GM18909 (cell line): ENCODE data around the gene NDFIP2.

Experiments
- ATAC-seq: cut with Tn5 transposase; IDR thresholded peaks from one replicate; pipeline ENCODE4 v1.9.1; 2021; ENCODE audit warnings: mild to moderate bottlenecking; ENCODE audit not compliant: unreplicated experiment, poor library complexity

NDFIP2 gene, protein sequence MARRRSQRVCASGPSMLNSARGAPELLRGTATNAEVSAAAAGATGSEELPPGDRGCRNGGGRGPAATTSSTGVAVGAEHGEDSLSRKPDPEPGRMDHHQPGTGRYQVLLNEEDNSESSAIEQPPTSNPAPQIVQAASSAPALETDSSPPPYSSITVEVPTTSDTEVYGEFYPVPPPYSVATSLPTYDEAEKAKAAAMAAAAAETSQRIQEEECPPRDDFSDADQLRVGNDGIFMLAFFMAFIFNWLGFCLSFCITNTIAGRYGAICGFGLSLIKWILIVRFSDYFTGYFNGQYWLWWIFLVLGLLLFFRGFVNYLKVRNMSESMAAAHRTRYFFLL

DNA sequence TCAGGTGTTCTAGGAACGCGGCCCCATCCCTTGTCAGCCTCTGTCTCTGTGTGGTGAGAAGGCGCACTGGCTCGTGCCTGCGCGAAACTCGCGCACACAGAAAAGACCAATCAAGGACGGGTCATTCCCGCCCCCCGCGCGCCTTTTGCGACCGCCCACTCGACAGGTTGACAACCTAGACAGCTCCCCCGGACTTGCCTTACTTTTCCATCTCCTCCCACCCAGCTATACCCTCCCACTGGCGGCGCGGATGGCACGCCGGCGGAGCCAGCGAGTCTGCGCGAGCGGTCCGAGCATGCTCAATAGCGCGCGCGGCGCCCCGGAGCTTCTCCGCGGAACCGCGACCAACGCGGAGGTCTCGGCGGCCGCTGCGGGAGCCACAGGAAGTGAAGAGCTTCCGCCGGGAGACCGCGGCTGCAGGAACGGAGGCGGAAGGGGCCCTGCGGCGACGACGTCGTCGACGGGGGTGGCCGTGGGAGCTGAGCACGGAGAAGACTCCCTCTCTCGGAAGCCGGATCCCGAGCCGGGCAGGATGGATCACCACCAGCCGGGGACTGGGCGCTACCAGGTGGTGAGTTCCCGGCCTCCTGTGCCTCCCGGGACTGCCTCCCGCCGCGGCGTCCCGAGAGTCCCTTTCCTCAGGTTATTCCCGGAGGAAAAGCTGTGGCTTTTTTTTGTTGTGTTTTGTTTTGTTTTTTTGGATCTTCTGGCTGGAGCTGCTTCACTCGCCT, at the start of gene NDFIP2:
NDFIP2 (plus strand) TSS at position 202 of the 731 bp plus-strand sequence; CDS start at position 251, 49 bp downstream.
- ATAC-seq = peak; percentile 89

- no peak for ATAC-seq
Measured at GRCh38 chr13:79432086-79432485, 48.9 kb upstream of the NDFIP2 start.

- no peak for ATAC-seq
Measured at GRCh38 chr13:79432992-79433391, 48.0 kb upstream of the NDFIP2 start.

DNA sequence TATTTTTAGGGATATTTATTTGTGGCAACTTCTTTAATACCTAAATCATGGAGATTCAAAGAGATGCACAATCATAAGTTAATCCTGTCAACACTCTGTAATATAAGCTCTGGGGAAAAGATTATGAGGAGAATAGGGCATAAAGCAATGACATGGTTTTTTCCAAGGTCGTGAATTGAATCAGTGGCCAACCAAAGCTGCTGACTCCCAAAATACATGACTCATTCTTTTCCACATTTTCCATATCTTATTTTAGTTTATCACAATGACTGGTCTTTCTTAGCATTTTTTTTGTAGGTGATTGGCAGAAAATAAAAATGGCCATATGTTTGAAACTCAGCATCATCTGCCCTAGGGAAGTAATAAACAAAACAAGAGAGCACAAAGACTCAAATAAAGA, 46.4 kb upstream of the NDFIP2 start:
- no peak for ATAC-seq

GRCh38 chr13:79435561-79435990, 45.4 kb upstream of the NDFIP2 start:
- ATAC-seq = no peak

DNA sequence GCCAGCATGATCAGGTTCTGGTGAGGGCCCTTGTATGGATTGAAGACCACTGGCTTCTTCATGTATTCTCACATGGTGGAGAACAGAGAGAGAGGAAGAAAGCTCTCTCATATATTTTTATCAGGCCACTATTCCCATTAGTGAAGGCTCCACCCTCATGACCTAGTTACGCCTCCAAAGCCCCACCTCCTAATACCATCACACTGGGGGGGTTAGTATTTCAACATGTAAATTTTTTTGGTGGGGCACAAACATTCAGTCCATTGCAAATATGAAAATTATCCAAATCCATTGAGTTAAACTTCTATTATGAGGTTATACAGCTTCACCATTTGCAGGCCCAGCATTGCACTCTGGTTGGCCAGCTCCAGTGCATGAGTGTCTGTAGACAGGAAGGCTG, 41.7 kb upstream of the NDFIP2 start:
- no peak for ATAC-seq

DNA sequence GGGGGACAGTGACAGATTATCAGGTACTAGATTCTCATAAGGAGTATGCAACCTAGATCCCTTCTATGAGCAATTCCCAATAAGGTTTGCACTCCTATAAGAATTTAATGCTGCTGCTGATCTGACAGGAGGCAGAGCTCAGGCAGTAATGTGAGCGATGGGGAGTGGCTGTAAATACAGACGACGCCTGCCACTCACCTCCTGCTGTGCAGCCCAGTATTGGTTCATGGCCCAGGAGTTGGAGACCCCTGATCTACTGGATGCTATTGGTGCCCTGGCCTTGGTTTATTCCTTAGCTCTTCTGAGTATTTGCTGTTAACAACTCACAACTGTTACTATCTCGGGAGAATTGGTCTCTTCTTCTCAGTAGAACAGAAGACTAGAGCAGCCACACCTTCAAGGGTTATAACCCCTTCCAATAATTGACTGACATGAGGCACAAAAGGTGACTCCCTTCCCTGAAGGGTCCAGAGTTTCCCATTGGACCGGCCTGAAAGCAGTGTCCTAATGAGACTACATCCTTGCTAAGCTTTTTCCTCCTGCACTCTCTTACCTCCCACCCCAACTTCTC, 39.9 kb upstream of the NDFIP2 start:
- ATAC-seq = no peak

DNA sequence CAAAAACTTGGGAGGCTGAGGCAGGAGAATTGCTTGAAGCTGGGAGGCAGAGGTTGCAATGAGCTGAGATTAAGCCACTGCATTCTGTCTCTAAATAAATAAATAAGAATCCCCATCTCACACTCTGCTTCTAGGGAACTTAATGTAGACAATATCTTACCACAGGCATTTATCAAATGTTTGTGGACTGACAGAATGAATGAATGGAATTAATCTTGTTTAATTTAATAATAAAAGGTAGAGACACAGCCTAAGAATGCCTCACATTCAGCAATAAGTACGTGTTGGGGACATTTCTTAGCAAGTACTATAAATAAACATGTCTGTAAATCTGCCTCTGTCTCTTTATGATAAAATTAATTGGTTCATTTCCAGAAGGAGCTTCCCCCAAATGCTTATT, 38.7 kb upstream of the NDFIP2 start:
- no peak for ATAC-seq

DNA sequence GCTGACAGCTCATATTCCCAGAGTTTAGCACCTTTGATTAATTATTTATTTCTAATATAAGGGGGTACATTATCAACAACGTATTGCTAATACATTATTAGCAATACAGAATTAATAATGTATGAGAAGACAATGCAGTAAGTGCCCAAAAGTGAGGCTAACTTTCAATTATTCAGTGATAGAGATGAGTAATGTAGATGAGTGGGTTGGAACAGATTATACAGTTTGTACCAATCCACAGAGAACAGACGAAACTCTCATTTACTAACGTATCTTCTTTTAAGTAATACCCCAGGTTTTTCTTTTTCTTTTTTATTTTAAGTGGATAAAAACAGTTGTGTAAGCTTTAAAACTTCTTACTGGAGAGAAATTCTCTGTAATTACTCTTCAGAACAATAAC, 38.2 kb upstream of the NDFIP2 start:
- ATAC-seq = no peak

GRCh38 chr13:79445968-79446645, 34.8 kb upstream of the NDFIP2 start:
- ATAC-seq = no peak

DNA sequence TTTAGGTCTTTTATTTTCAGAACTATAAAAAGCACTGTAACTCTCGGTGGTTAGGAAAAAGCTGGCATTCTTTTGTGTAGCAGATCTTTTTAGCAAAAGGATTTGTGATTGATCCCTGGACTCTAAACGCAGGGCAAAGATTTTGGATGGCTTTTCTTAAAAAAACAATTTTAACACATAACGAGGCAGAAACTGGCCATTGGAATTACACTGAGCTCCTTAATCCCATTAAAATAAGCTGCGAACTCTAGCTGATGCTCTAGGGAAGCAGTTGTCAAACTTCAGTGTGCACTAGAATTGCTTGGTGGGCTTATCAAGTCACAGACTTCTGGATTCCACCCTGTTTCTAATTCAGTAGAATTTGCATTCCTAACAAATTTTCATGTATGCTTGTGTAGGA, 33.8 kb upstream of the NDFIP2 start:
- no peak for ATAC-seq

DNA sequence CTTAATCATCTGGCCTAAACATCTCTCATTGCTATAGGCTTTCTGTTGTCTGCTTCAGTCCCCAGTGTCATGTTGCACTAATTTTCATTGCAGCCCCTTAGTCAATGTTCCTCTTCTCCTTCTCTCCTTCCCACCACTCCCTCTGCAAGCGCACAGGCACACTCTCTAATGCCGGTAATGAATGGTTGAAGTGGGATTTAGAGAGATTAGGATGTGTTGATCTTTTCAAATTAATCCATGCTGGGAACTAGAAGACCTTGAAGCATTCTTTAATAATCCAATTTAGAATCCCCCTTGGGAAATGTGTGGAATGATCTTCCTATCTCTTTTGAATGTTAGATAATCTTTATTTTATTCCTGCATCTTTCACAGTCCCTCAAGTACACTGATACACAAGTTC, 33.2 kb upstream of the NDFIP2 start:
- no peak for ATAC-seq

- ATAC-seq = peak; percentile 41
Measured at GRCh38 chr13:79448413-79448812, 32.5 kb upstream of the NDFIP2 start.

GRCh38 chr13:79450110-79450509, 30.8 kb upstream of the NDFIP2 start:
- no peak for ATAC-seq

GRCh38 chr13:79451500-79451962, 29.4 kb upstream of the NDFIP2 start:
- ATAC-seq = peak; percentile 99

- ATAC-seq = no peak
Measured at GRCh38 chr13:79452239-79452913, 28.6 kb upstream of the NDFIP2 start.

DNA sequence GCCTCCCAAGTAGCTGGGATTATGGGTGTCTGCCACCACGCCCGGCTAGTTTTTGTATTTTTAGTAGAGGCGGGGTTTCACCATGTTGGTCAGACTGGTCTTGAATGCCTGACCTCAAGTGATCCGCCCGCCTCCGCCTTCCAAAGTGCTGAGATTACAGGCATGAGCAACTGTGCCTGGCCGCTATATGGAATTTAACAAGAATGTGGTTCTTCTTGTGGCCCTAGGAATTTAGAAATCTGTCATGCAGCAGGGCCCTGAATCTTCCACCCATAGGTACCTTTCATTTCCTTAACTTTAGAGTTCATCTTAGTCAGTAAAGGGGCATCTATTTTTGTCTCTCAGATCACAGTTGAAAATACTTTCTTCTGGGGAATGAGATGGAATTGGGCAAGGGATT, 25.6 kb upstream of the NDFIP2 start:
- ATAC-seq = no peak

DNA sequence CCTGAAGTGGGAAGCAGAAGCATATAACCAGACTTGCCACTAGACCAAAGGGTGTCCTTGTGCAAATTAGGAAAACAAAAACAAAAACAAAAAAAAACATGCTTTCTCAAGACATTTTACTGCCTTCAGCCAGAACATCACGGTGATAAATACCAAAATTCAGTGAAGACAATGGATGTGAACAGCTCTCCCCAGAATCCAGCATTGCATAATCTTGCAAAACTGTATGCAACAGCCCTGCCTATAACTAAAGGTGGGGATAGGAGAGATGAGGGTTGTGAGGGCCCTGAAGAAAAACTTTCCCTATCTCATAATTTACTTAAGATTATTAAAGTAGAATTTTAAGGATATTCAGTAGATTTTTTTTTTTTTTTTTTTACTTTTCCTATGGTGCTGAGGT, 24.9 kb upstream of the NDFIP2 start:
- ATAC-seq = no peak

DNA sequence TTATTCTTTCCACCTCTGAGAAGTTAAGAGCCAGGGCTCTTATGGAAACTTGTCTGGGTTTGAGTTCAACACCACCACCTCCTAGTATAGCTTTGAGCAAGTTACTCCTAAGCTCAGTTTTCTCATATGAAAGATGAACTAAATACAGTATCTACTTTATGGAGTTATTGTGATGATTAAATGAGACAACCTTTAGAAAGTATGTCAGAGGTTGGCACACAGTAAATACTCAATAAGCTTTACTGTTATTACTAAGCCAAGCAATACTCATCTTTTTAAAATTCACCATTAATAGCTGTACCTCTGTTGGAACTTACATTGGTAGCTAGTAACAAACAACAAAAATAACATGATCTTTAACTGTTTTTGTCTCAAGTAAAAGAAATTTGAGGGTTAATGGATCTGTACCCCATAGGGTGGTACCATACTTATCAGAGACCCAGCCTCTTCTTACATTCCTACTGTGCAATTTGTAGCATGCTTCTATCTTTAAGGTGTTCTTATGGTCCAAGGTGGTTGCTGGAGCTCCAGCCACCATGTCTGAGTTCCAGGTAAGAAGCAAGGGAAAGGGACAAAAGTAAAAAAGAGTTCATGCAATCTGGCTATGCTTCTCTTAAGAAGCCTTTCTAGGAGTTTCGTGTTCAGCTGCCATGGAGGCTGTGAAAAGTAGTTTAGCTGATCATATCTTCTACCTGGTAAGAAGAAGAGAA, 24.1 kb upstream of the NDFIP2 start:
- peak; percentile 13 for ATAC-seq

DNA sequence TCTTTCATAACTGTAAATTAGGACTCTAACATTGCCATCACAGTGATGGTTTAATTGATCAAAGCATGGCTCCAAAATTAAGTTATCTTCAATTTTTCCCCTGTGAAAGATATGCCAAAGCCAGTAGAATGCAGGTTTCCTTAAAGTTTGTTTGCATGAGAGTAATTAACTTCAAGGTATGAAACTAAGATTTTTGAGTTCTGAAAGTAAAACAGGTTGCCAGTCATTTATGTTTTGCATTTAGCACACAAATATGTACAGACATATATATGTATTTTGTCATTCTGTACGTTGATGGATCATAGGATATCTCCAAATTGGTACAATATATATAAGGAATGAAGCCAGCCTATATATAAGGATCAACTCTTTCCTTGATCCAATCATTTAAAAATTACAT, 23.6 kb upstream of the NDFIP2 start:
- ATAC-seq = peak; percentile 60
